Upper lobe of left lung (tissue), 6 donors: ENCODE results near the gene TMCO4. TPM values are rescaled to one million over a fixed set of nuclear protein-coding genes. Genes with fewer than 3 reads are reported as not detected.
"Not testable (repeated sequence)": the region's sequence is repeated elsewhere in the genome, so short reads cannot be mapped to it uniquely, and the experiment has no call there.

ENCODE experiments used
- ATAC-seq, 2 donors: fragments of 200-7000 bp; cut with Tn5 transposase; one replicate each; pipeline ENCODE4 v1.9.1; 2022; ENCODE audit warnings: mild to moderate bottlenecking in 2 of 2, moderate library complexity in 2 of 2; ENCODE audit not compliant: low FRiP score in 2 of 2
- DNase-seq, 2 donors: peaks; one replicate each; pipeline ENCODE4 v3.0.0-alpha.2; 2019 to 2020
- H3K27ac ChIP-seq, 4 donors: fragments of 200-600 bp; sonication (generic); one replicate each; pipeline ENCODE4 v1.5.1; 2016 to 2019
- H3K27me3 ChIP-seq, 4 donors: fragments of 200-600 bp; sonication (generic); one replicate each; pipeline ENCODE4 v1.5.1; 2017 to 2019
- H3K36me3 ChIP-seq, 4 donors: fragments of 200-600 bp; sonication (generic); one replicate each; pipeline ENCODE4 v1.5.1; 2016 to 2019
- H3K4me1 ChIP-seq, 4 donors: fragments of 200-600 bp; sonication (generic); one replicate each; pipeline ENCODE4 v1.5.1; 2018 to 2019
- H3K4me3 ChIP-seq, 4 donors: fragments of 200-600 bp; sonication (generic); one replicate each; pipeline ENCODE4 v1.5.1; 2017 to 2019; ENCODE audit warnings: mild to moderate bottlenecking in 2 of 4, moderate library complexity in 1 of 4
- H3K9me3 ChIP-seq, 4 donors: fragments of 200-600 bp; sonication (generic); one replicate each; pipeline ENCODE4 v1.5.1; 2018 to 2019
- EP300 ChIP-seq, 4 donors: sonication (generic); formaldehyde crosslinking; IDR thresholded peaks; one replicate each; pipeline ENCODE4 v1.5.1; 2017; ENCODE audit warnings: antibody characterized with exemption in 4 of 4, control low read depth in 2 of 4
- POLR2A ChIP-seq, 4 donors: fragments of 450-650 bp; IDR thresholded peaks; one replicate each; pipeline ENCODE4 v1.5.1; 2016 to 2017; ENCODE audit warnings: antibody characterized with exemption in 4 of 4, mild to moderate bottlenecking in 2 of 4
- POLR2AphosphoS5 ChIP-seq, 2 donors: sonication (generic); formaldehyde crosslinking; IDR thresholded peaks; one replicate each; pipeline ENCODE4 v1.5.1; 2017; ENCODE audit warnings: antibody characterized with exemption in 2 of 2
- WGBS, 2 donors: methylation state at CpG; one replicate each; pipeline ENCODE4 v1.1.5; 2017 to 2018; 5-methylcytosine and 5-hydroxymethylcytosine counted together
- total RNA-seq, 6 donors: library from RNA; depleted of rRNA in 4 of 6; stranded (reverse); fragments of >200 nt in 4 of 6; gene quantifications; one replicate each; pipeline versions ENCODE4 v1.1.0 to v1.2.1, GENCODE V29; 2016 to 2021
- TF ChIP-seq, protein P1 (sequence below), 6 experiments: fragments of 450-650 bp in 4 of 6; fragments of 200-600 bp in 2 of 6; sonication (generic) in 2 of 6; IDR thresholded peaks; one replicate each; pipeline ENCODE4 v1.5.1; 2016 to 2019; ENCODE audit warnings: antibody characterized with exemption in 6 of 6
- donor health status: DM: no; HTN: no; CAD: no; lungs with moderate emphysema.
- donor health status: DM: no; HTN: yes; CAD: no; lungs with severe emphysema.

TMCO4 gene
- total RNA-seq, 6 donors from 2014 or later: 19.1 to 46.1 (median 24.9) TPM

DNA sequence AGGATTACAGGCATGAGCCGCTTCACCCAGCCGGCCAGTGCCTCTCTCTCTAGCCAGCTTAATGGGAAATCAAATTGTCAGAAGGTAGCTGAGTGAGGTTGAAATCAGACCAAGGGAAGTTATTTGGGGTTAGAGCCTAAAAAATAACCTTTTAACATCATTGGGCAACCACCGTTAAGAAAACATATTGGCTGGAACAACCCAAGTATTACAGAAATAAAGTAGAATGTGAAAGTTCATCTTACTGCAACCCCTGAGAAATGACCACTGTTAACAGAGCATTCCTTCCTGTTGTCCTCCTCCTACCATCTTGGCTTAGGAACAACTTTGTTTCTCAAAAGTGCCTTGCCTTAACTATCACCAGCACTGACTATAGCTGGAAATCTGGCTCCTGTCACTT, 18.6 kb upstream of the TMCO4 start:
- ATAC-seq (no peak), DNase-seq (no peak)
- 87 to 94% methylated on average over 3 of the region's 3 CpGs for WGBS, 2 donors
- H3K4me3 ChIP-seq: no peak overlapping the region
- no peak overlapping the region for H3K27ac ChIP-seq
- no peaks in the 10 kb centered on the region for H3K27me3 ChIP-seq
- no peak for TF ChIP-seq POLR2AphosphoS5 (IDR thresholded peaks at IDR 0.05)
- TF ChIP-seq, protein P1, sequence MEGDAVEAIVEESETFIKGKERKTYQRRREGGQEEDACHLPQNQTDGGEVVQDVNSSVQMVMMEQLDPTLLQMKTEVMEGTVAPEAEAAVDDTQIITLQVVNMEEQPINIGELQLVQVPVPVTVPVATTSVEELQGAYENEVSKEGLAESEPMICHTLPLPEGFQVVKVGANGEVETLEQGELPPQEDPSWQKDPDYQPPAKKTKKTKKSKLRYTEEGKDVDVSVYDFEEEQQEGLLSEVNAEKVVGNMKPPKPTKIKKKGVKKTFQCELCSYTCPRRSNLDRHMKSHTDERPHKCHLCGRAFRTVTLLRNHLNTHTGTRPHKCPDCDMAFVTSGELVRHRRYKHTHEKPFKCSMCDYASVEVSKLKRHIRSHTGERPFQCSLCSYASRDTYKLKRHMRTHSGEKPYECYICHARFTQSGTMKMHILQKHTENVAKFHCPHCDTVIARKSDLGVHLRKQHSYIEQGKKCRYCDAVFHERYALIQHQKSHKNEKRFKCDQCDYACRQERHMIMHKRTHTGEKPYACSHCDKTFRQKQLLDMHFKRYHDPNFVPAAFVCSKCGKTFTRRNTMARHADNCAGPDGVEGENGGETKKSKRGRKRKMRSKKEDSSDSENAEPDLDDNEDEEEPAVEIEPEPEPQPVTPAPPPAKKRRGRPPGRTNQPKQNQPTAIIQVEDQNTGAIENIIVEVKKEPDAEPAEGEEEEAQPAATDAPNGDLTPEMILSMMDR (IDR thresholded peaks at IDR 0.05): no peak
- no peak for TF ChIP-seq EP300 (IDR thresholded peaks at IDR 0.05)
- no peak for TF ChIP-seq POLR2A (IDR thresholded peaks at IDR 0.05)
- H3K9me3 ChIP-seq: no peaks in the 10 kb centered on the region
- H3K36me3 ChIP-seq: no peaks in the 10 kb centered on the region
- H3K4me1 ChIP-seq: peaks cover 0 to 9% (median 3%) of the 10 kb centered on the region in 4 donors

DNA sequence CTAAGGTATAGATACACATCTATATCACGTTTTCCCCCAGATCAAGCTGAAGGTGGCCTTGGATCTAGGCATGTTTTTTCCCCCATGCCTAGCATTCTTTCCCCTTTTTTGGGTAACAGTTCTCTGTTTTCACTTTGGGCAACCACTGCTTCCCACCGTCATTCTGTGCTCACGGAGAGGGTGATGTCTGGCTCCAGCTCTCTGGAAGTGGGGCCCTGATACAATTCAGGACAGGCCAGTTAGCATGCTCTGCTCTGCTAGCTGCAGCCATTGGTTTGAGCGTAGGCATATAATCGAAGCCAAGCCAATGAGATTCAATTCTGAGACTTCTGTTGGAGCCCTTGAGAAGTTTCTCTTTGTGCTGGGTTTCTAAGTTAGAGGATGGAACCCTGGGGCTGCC, 17.4 kb upstream of the TMCO4 start:
- no peaks in the 10 kb centered on the region for H3K9me3 ChIP-seq
- ATAC-seq (no peak), DNase-seq (no peak)
- 83 to 84% methylated on average over 5 of the region's 5 CpGs for WGBS, 2 donors
- H3K27ac ChIP-seq: no peak overlapping the region
- TF ChIP-seq, protein P1 (IDR thresholded peaks at IDR 0.05): no peak
- TF ChIP-seq POLR2A (IDR thresholded peaks at IDR 0.05): no peak
- no peak for TF ChIP-seq POLR2AphosphoS5 (IDR thresholded peaks at IDR 0.05)
- no peak for TF ChIP-seq EP300 (IDR thresholded peaks at IDR 0.05)
- no peaks in the 10 kb centered on the region for H3K27me3 ChIP-seq
- H3K4me3 ChIP-seq: no peak overlapping the region
- no peaks in the 10 kb centered on the region for H3K36me3 ChIP-seq
- H3K4me1 ChIP-seq: peaks cover 0 to 9% (median 3%) of the 10 kb centered on the region in 4 donors

DNA sequence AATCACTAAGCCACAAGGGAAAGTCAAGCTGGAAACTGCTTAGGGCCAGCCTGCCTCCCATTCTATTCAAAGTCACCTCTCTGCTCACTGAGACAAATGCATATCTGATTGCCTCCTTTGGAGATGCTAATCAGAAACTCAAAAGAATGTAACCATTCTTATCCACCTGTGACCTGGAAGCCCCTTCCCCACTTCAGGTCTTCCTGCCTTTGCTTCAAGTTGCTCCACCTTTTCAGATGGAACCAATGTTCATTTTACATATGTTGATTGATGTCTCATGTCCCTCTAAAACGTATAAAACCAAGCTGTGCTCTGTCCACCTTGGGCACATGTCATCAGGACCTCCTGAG, 17.0 kb upstream of the TMCO4 start:
- not testable (repeated sequence) for H3K27ac ChIP-seq, DNase-seq, H3K27me3 ChIP-seq, ATAC-seq, H3K36me3 ChIP-seq, H3K4me1 ChIP-seq, H3K9me3 ChIP-seq, H3K4me3 ChIP-seq
- WGBS, 2 donors: 52 to 54% methylated on average over 1 of the region's 1 CpG

DNA sequence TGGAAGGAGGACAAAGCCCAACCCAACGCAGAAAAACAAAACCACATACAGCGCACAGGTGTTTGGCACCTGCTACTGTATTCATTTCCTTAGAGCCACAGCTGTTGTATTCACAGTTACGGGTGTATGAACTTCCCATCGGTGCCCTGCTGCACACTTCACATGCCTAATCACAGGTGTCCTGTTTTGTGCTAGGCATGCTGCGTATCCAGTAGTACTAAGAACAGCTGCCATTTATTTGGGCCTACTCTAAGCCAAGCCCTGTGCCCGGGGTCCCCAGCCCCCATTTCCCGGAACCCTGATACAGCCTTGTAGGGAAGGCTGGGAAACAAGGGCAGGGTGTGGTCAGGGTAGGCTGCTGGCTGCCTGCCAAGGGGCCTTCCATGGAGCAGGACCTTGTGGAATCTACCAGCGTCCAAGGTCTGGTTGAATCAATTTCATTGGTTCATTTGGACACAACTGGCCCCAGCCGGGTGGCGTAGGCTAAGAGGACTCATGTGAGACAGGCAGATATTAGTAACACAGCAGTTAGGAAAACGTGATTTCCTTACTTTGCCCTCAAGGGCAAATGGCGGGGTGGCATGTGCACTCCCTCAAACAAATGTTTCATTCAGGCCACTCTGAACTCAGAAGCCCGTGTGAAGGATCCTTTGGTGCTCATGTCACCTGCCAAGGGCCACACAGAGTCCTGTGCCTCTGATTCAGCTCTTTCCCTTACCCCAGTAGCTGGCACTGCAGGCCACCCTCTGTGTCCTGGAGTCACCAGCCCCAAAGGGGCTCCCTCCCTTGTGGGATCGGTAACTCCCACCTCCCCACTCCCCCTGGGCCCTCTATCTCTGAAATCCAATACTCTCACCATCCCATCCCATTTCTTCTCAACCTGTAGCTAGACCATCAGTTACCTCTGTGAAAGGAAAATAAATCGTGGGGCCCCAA, 16.4 kb upstream of the TMCO4 start:
- no peaks in the 10 kb centered on the region for H3K9me3 ChIP-seq
- no peak overlapping the region for H3K27ac ChIP-seq
- no peak overlapping the region for H3K4me3 ChIP-seq
- ATAC-seq: no peak
- H3K4me1 ChIP-seq: peaks cover 0 to 9% (median 3%) of the 10 kb centered on the region in 4 donors
- WGBS, 2 donors: 73 to 75% methylated on average over 14 to 15 of the region's 15 CpGs
- TF ChIP-seq POLR2A (IDR thresholded peaks at IDR 0.05): no peak
- TF ChIP-seq, protein P1 (IDR thresholded peaks at IDR 0.05): no peak
- no peaks in the 10 kb centered on the region for H3K27me3 ChIP-seq
- DNase-seq: peak in 1 of 2 donors; percentile 8
- no peaks in the 10 kb centered on the region for H3K36me3 ChIP-seq

DNA sequence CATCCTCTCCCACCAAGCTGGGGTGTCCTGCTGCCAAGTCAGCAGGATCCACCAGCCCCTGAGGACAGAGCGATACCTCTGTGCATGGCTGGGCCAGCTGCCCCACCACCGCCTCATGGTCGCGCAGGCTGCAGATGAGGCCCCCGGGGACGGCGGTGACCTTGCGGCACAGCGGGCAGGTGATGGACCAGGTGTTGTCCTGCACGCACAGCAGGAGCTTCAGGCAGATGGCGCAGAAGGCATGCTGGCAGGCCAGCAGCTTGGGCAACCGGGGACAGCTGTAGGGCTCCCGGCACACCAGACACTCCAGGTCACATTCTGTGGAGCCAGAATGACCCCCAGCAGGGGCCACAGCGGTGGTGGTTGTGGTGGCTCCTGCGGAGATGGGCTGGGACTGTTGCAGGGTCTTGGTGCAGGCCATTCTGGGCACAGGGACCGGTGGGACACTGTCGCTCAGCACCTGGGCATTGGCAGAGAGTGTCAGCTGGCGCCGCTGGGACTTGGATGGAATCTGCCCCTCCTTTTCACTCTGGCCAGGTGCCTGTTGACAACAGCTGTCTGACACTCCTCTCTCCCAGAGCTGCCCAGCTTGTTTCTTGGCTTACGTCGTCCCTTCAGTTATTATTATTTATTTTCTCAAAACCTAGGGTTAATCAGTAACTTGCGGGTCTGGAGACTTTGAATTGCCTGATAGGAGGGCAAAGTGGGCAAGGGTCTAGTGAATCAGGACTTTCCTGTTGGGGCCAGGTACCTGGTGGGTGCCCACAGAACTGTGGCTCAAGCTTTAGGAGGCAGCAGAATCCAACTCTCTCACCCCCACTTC, 15.2 kb upstream of the TMCO4 start, which contains the start of gene RNF186:
TSS of gene RNF186 (minus strand) at position 603 of the 823 bp plus-strand sequence. CDS start at position 421, 182 bp downstream.
- peak; percentile 47 to 72 for DNase-seq
- Histone ChIP-seq H3K9me3 (no peaks in the 10 kb centered on the region), H3K27ac (no peak within 1 kb of the TSS), H3K36me3 (no peaks in the 10 kb centered on the region), H3K4me3 (no peak within 1 kb of the TSS), H3K27me3 (no peaks in the 10 kb centered on the region), H3K4me1 (peaks cover 0 to 9% (median 3%) of the 10 kb centered on the region in 4 donors)
- ATAC-seq: peak; percentile 46 to 73
- no peak for TF ChIP-seq POLR2A (IDR thresholded peaks at IDR 0.05)
- WGBS, 2 donors: 69 to 83% methylated on average over 9 to 18 of the region's 22 CpGs
